ENCODE results near the gene IL18R1.

The IL18R1 gene

DNA sequence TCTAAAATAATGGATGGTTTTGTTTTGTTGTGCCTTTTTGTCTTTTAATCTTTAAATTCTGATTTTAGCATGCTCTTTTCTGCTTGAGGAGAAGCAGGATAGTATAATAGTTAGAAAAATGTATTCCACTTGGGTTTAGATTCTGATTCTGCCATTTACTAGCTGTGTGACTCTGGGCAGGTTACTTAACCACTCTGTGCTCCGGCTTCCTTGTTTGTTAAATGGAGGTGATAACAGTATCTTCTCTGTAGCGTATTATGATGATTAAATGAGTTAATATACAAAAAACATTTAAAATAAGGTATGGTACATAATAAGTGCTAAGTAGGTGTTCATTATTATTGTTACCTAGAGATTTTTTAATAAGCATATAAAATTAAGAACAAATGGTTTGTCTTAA is 40.4 kb downstream of the IL18R1 start:
- TF ChIP-seq, protein P1, sequence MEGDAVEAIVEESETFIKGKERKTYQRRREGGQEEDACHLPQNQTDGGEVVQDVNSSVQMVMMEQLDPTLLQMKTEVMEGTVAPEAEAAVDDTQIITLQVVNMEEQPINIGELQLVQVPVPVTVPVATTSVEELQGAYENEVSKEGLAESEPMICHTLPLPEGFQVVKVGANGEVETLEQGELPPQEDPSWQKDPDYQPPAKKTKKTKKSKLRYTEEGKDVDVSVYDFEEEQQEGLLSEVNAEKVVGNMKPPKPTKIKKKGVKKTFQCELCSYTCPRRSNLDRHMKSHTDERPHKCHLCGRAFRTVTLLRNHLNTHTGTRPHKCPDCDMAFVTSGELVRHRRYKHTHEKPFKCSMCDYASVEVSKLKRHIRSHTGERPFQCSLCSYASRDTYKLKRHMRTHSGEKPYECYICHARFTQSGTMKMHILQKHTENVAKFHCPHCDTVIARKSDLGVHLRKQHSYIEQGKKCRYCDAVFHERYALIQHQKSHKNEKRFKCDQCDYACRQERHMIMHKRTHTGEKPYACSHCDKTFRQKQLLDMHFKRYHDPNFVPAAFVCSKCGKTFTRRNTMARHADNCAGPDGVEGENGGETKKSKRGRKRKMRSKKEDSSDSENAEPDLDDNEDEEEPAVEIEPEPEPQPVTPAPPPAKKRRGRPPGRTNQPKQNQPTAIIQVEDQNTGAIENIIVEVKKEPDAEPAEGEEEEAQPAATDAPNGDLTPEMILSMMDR (IDR thresholded peaks at IDR 0.05; ENCODE audit: low read depth, low read length, missing control alignments), result no peak
- in situ Hi-C loops (cut with HindIII; ENCODE audit: low sequenced_read_pairs), result no loop called here
- no peak for DNase-seq (ENCODE audit: low read depth)
- no peak overlapping the region for H3K4me3 ChIP-seq (ENCODE audit: low read depth, low read length)

DNA sequence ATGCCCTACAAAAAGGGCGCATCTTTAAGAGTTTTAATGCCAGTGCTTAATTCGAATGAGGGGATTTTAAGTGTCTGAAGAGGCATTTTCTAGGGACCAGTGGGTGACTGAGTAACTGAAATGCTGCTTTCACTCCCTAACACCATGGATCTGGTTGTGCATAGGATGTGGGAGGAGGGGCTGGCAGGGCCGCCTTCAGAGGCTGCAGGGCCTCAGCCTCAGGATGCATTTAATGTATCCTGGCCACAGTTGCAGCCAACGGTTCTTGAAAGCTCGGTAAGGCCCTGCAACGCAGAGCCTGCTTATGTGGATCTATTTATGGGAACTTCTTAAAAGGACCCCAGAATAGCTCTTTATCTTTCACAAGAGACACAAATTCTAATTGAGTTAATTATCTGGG is 41.6 kb downstream of the IL18R1 start:
- H3K4me3 ChIP-seq (ENCODE audit: low read depth, low read length), result no peak overlapping the region
- no peak for DNase-seq (ENCODE audit: low read depth)
- TF ChIP-seq, protein P1 (IDR thresholded peaks at IDR 0.05; ENCODE audit: low read depth, low read length, missing control alignments), result no peak
- in situ Hi-C loops (cut with HindIII; ENCODE audit: low sequenced_read_pairs), result no loop called here

DNA sequence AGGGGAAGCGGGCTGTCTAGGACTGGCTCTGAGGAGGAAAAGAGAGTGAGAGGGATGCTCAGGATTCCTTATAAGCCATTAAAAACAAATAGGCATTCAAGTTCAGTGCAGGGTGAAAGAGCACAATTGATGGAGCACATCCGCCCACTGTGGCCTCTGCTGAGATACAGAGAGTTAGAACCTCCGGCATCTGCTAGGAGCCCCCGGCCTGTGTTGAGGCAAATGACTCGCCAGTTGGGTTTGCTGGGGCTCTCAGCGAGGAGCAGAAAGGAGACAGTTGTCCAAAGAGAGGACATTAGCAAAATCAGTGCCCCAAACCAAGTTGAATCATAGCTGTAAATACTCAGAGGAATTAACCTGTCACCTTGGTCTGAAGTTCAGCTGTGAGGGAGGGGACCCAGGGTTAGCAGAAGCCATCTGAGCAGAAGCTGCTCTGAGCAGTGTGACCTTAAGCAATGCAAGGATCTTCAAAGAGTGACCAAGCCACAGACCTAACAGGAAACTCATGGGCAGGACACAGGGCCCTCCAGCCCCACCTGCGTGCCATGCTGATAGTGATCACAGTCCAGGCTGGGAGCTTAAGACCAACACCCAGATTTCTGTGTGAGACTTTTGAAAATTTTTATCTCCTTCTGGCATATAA is 44.0 kb downstream of the IL18R1 start:
- in situ Hi-C loops (cut with HindIII; ENCODE audit: low sequenced_read_pairs), result no loop called here
- TF ChIP-seq, protein P1 (IDR thresholded peaks at IDR 0.05; ENCODE audit: low read depth, low read length, missing control alignments), result no peak
- no peak for DNase-seq (ENCODE audit: low read depth)
- no peak overlapping the region for H3K4me3 ChIP-seq (ENCODE audit: low read depth, low read length)

DNA sequence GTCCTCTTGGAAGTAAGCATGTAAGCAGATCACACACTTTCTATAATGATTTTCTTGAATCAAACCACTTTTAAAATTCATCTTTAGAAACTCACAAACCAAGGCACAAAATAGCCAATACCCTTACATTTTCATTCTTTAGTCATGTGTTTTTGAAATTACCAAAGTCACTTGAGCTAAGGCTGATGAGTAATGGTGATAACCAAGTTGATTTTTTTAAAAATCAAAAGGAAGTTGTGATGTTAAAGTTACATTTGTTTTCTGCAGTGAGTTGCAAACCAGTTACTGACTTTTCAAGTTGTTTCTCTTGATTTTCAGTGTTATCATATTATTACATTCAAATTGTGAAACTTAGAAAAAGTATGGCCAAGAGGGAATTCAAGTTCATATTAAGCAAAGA is 45.9 kb downstream of the IL18R1 start:
- no peak for DNase-seq (ENCODE audit: low read depth)
- TF ChIP-seq, protein P1 (IDR thresholded peaks at IDR 0.05; ENCODE audit: low read depth, low read length, missing control alignments), result no peak
- no peak overlapping the region for H3K4me3 ChIP-seq (ENCODE audit: low read depth, low read length)
- in situ Hi-C loops (cut with HindIII; ENCODE audit: low sequenced_read_pairs), result no loop called here

DNA sequence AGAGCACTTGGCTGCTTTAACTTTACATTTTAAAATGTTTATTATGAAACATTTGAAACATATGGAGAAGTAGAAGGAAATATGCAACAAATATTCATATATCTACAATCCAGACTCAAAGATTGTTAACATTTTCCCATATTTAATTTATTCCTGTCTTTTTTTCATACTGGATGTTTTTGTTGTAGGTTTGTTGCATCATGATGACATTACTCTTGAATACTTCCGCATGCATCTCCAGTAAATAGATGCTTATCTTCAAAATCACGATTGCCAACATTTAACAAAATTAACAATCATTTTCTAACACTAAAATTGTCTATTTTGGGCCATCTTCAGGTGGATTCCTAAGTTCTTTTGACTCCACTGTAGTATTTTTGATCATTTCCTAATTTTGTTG is 46.3 kb downstream of the IL18R1 start:
- no peak for DNase-seq (ENCODE audit: low read depth)
- in situ Hi-C loops (cut with HindIII; ENCODE audit: low sequenced_read_pairs), result no loop called here
- TF ChIP-seq, protein P1 (IDR thresholded peaks at IDR 0.05; ENCODE audit: low read depth, low read length, missing control alignments), result no peak
- H3K4me3 ChIP-seq (ENCODE audit: low read depth, low read length), result no peak overlapping the region

DNA sequence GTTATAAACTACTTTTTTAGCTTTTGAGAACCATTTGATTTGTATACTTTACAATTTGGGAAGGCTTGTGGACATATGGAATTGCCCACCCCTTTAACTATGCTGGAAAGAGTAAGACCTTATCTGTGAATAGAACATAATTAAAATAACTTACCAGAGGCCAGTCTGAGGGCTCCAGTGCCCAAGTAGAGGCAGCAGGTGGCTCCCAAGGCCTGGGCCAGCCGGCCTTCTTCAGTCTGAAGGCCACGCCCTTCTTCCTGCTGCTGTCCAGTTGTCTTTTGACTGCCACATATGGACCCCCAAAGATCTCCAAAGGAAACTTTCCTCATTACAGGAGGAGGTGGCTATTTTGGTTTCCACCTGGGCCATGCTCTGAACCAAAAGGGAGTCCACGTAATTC is 55.4 kb downstream of the IL18R1 start:
- TF ChIP-seq, protein P1 (IDR thresholded peaks at IDR 0.05; ENCODE audit: low read depth, low read length, missing control alignments), result no peak
- in situ Hi-C loops (cut with HindIII; ENCODE audit: low sequenced_read_pairs), result no loop called here
- H3K4me3 ChIP-seq (ENCODE audit: low read depth, low read length), result no peak overlapping the region
- DNase-seq (ENCODE audit: low read depth), result no peak
